GM12874 (cell line): ENCODE measurements around the gene MIAT.

ENCODE experiments used
- TF ChIP-seq, protein P1 (sequence below): IDR thresholded peaks from 2 replicates; pipeline ENCODE4 v1.5.1; 2011; ENCODE audit warnings: low read depth, mild to moderate bottlenecking, control low read depth, low read length, moderate library complexity; ENCODE audit not compliant: insufficient read depth

MIAT gene

GRCh38 chr22:26615149-26615548, 42.2 kb upstream of the MIAT start:
- TF ChIP-seq, protein P1, sequence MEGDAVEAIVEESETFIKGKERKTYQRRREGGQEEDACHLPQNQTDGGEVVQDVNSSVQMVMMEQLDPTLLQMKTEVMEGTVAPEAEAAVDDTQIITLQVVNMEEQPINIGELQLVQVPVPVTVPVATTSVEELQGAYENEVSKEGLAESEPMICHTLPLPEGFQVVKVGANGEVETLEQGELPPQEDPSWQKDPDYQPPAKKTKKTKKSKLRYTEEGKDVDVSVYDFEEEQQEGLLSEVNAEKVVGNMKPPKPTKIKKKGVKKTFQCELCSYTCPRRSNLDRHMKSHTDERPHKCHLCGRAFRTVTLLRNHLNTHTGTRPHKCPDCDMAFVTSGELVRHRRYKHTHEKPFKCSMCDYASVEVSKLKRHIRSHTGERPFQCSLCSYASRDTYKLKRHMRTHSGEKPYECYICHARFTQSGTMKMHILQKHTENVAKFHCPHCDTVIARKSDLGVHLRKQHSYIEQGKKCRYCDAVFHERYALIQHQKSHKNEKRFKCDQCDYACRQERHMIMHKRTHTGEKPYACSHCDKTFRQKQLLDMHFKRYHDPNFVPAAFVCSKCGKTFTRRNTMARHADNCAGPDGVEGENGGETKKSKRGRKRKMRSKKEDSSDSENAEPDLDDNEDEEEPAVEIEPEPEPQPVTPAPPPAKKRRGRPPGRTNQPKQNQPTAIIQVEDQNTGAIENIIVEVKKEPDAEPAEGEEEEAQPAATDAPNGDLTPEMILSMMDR = no peak

DNA sequence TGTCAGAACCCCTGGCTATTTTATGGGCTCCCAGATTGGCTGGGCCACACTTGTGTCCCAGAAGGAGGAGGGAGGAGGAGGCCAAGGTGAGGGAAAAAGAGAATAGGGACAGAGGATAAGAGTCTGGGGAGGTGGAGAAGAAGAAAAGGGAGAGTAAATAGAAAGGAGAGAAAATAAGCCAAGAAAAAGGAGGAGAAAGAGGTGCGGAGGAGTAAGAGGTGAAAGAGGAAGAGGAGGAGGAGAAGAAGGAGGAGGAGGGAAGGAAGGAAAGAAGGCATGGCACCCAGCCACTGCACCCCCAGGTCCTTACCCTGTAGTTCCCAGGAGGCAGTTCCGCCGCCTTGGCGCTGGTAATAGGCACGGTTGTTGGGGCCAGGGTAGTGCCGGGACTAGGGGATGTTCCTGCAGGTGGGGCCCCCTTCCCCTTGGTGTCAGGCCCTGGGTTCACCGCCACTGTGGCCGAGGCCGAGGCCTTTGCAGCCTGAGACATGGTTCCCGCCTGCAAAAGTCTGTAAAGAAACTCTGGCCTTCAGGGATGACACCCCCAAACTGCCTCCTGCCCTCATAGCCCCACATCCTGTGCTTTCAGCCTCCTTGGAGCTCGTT, 41.5 kb upstream of the MIAT start:
- TF ChIP-seq, protein P1 = no peak

DNA sequence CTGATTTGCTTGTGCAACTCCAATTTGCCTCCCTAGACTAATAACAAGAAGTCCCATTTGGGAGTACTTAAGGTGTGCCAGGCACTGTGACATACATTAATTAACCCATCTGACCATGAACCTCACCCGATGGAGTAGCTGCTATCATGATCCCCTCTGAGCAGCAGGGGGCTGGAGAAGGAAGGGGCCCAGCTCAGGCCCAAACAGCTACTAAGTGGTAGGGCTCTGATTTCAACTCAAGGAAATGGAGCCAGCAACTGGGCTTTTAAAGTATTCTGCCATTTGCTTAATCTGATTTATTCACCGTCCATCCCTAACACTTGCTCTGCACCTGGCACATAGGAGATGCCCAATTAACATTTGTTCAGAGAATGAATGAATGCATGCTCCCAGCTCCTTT, 40.7 kb upstream of the MIAT start:
- TF ChIP-seq, protein P1 = no peak

DNA sequence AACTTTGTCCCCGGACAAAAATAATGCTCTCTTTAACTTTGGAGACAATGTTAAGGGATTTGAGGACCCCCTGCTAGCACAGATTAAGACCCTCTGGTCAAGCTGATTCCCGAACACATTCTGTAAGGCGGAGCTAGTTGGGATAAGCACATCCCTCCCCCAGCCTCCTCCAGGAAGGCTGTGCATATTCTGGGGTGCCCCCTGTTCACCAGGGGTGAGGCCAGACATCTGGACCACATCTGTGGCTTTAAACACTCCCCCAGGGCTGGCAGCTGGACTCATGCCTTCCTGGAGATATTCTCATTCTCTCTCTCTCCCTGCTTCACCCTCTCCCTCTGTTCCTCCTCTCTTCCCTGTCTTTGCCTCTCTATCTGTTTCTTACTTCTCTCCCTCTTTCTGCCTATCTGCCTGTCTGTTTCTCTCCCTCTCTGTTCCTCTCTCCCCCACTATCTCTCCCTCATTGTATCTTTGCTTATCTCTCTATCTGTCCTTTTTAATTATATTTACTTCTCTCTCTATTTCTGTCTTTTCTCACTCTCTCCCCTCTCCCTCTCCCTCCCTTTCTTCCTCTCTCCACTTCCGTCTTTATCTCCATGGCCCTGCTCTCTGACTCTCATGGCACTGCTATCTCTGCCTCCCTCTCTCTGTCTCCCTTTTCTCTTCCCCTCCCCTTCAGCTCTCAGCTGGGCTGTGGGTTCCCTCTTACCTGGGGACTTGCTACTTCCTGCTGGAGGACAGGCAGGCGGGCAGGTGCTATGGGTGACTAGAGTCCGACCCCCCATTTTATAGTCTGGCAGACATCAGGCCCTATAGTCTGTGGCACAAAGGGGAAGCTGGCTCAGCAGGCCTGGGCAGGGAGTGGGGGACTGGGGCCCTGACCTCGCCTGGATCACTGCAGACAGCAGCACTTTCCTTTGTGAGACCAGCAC, 39.9 kb upstream of the MIAT start, which contains the start of gene CRYBB1:
TSS of gene CRYBB1 (minus strand) at position 757 of the 929 bp plus-strand sequence. CDS start 1,708 bp downstream, outside the sequence.
- TF ChIP-seq, protein P1 = no peak

DNA sequence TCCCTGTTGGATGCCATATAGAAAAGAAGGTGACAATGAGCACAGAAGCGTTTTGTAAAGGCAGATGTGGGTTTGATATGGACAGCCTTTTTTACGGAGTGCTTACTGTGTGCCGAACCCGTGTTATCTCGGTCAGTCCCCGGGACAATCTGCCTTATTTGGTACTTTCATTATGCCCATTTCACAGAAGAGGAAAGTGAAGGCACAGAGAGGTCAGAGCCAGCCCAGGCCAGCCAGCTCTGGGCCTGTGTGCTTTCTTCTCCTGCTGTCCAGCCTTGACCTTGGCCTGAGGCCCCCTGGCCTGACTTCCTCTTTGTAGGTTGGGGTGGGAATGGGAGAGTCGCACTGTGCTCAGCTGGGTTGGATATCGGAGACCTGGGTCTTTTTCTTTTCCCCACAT, 38.9 kb upstream of the MIAT start:
- TF ChIP-seq, protein P1 = no peak

DNA sequence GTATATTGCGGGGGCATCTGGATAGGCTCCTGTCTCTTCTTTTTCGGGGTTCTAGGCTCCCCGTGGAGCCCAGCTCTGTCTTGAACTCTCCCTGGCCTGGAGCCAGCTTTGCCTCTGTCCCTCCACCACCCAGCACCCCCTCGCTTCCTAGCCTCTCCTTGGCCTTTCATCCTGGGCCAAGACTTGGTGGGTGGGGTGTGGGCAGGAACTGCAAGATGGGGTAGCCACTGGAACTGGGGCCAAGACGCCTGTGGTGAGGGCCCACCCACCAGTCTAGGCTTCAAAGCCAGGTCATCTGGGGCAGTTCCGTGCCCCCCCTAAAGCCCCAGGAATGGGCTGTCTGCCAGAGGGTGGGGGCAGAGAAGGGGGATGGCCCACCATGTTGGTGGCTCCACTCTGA, 37.9 kb upstream of the MIAT start:
- TF ChIP-seq, protein P1 = no peak

DNA sequence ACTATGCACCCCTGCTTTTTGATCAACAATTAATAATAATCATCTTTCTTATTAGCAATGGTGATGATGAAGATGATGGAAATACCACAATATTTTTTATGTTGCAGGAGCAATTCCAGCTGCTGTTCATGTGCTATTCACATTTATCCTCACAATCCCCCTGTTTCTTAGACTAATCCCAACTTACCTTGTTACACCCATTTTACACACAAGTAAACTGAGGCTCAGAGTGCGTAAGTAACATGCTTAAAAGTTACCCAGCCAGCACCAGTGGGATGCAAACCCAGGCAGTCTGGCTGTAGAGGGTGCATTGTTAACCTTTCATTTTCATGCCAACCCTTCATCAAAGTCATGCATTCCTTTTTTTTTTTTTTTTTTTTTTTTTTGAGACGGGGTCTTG, 37.2 kb upstream of the MIAT start:
- TF ChIP-seq, protein P1 = no peak
